DOHH2 (cell line): Measurements from ENCODE around the gene ASIC3.

ENCODE experiments used
- CTCF ChIP-seq: fragments of 200-600 bp; sonication (generic); IDR thresholded peaks from one replicate; pipeline ENCODE4 v1.5.1; 2014; ENCODE audit warnings: antibody characterized with exemption, mild to moderate bottlenecking, low read depth, low read length; ENCODE audit not compliant: poor library complexity, severe bottlenecking
- EZH2phosphoT487 ChIP-seq: fragments of 200-600 bp; sonication (generic); IDR thresholded peaks from 2 replicates; pipeline ENCODE4 v1.6.1; 2017; ENCODE audit warnings: borderline replicate concordance, mild to moderate bottlenecking, antibody characterized with exemption, low read length, moderate library complexity, mixed read lengths

DNA sequence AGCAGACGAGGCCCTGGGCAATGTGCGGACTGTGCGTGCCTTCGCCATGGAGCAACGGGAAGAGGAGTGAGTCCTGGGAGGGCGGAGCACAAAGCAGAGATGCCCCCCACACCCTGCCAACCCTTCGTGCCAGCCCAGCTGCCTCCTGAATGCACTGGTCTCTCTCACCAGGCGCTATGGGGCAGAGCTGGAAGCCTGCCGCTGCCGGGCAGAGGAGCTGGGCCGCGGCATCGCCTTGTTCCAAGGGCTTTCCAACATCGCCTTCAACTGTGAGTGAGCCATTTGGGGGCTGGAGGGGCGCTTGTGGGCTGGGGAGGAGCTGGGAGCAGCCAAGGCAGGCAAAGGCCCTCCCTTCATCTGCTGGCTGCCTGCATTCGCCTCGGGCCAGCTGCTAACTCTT, 12.4 kb upstream of the ASIC3 start:
- TF ChIP-seq CTCF (no peak), EZH2phosphoT487 (no peak)
